Mesodermal cell (in vitro differentiated cells): ENCODE data around the gene BHLHE40.
A peak's percentile ranks its signal among the peaks of the same experiment; 100 is the strongest.

Experiments used
- H3K27ac ChIP-seq: 2 replicates; pipeline ENCODE4 v1.7.0; 2013; ENCODE audit warnings: mild to moderate bottlenecking, low read depth, low read length, moderate library complexity; ENCODE audit not compliant: severe bottlenecking
- H3K36me3 ChIP-seq: 2 replicates; pipeline ENCODE4 v1.7.1; 2013; ENCODE audit warnings: mild to moderate bottlenecking, low read length, moderate library complexity; ENCODE audit not compliant: control insufficient read depth, insufficient read depth
- H3K4me1 ChIP-seq: one replicate; pipeline ENCODE4 v1.7.1; 2013; ENCODE audit warnings: mild to moderate bottlenecking, low read length; ENCODE audit not compliant: insufficient read depth, control insufficient read depth, poor library complexity, severe bottlenecking
- H3K4me3 ChIP-seq: 2 replicates; pipeline ENCODE4 v1.7.0; 2013; ENCODE audit warnings: low read length, control low read depth, mild to moderate bottlenecking; ENCODE audit not compliant: insufficient read depth, poor library complexity, severe bottlenecking; ENCODE audit errors: extremely low read depth
- H3K9me3 ChIP-seq: 2 replicates; pipeline ENCODE4 v1.7.1; 2013; ENCODE audit warnings: mild to moderate bottlenecking, low read length, moderate library complexity; ENCODE audit not compliant: control insufficient read depth
- WGBS, 2 experiments: methylation state at CpG; one replicate each; pipeline ENCODE4 v1.1.5; 2013; ENCODE audit warnings: missing lambda C conversion rate in 2 of 2; ENCODE audit not compliant: insufficient coverage in 2 of 2; 5-methylcytosine and 5-hydroxymethylcytosine counted together

Gene BHLHE40

GRCh38 chr3:5002174-5002870, 23.1 kb downstream of the BHLHE40 start:
- Histone ChIP-seq H3K4me3 (no peak overlapping the region), H3K4me1 (peaks cover 49% of the 10 kb centered on the region), H3K27ac (peak overlapping the region; percentile 74), H3K9me3 (no peaks in the 10 kb centered on the region), H3K36me3 (no peaks in the 10 kb centered on the region)
- 61 to 91% methylated on average over 5 to 10 of the region's 16 CpGs for WGBS, 2 experiments

DNA sequence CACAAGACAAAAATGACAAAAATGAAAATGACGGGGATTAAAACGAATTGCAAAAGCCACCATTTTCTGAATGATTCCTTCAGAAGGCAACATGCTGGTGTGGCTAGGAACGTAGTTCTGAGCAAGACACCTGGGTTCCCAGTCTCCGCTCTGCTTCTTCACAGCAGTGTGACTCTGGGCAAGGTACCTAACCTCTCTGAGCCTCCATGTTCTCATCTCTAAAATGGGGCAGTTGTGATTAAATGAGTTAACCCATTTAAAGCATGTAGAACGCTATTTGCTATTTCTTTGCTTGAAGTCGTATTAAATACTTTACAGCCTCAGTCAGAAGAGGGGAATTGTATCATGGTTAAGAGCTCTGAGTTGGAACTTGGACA, 23.6 kb downstream of the BHLHE40 start:
- WGBS, 2 experiments: 85 to 91% methylated on average over 4 to 6 of the region's 6 CpGs

DNA sequence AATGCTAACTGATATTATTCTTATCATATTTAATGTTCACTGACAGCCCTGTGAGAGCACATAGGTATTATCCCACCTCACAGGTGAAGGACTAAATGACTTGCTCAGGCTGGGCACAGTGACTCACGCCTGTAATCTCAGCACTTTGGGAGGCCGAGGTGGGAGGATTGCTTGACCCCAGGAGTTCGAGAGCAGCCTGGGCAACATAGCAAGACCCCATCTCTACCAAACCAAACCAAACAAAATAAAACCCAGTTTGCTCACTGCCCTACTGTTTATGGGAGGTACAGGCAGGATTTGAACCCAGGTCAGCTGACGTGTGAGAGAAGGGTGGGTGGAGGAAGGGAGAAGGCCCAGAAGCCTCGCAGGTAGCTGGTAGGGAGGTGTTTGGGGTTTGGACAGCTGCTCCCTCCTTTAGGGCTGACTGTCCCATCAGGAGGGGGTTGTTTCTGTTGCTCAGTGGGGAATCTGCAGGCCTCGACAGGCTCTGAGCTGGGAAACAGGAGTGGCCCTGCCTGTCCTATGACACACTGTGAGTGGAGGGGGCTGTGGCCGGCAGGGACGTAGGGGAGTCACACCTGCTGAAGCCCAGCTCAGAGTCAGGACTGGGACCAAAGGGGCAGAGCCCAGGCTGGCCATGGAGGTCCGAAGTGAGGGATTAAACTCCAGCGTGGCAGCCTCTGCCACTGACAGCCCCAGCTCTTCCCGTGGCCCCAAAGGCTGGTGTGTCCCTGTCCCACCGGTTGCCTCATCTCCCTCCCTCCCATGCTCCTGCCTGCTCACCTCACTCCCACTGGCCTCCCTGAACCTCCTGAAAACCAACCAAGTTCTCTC, 25.3 kb downstream of the BHLHE40 start:
- Histone ChIP-seq H3K4me1 (peaks cover 39% of the 10 kb centered on the region), H3K4me3 (no peak overlapping the region), H3K36me3 (no peaks in the 10 kb centered on the region), H3K27ac (no peak overlapping the region), H3K9me3 (no peaks in the 10 kb centered on the region)
- WGBS, 2 experiments: 93 to 96% methylated on average over 9 to 10 of the region's 12 CpGs

More for the DNA sequence above, 23.6 kb downstream of the BHLHE40 start:
- H3K27ac ChIP-seq: peak overlapping the region; percentile 74
- H3K4me3 ChIP-seq: no peak overlapping the region
- H3K9me3 ChIP-seq: no peaks in the 10 kb centered on the region
- peaks cover 46% of the 10 kb centered on the region for H3K4me1 ChIP-seq
- H3K36me3 ChIP-seq: no peaks in the 10 kb centered on the region

DNA sequence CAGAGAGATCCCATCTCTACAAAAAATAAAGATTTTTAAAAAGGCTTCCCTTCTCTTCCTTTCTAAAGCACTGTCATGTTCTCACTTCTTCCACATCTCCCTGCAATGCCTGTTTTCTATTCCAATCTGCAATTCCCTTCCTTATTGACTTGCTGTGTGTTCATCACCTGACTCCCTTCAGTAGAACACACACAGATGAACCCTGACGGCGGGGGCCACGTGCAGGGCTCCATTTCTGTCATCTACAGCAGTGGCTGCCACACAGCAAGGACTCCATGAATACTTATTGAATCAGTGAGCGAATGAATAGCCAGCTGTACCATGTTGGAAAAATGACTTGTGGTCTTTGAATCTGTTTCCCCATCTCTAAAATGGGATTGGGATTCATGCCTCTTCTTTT, 26.1 kb downstream of the BHLHE40 start:
- H3K27ac ChIP-seq: no peak overlapping the region
- 71 to 93% methylated on average over 3 to 4 of the region's 4 CpGs for WGBS, 2 experiments
- H3K36me3 ChIP-seq: no peaks in the 10 kb centered on the region
- H3K4me1 ChIP-seq: peaks cover 32% of the 10 kb centered on the region
- no peak overlapping the region for H3K4me3 ChIP-seq
- no peaks in the 10 kb centered on the region for H3K9me3 ChIP-seq

DNA sequence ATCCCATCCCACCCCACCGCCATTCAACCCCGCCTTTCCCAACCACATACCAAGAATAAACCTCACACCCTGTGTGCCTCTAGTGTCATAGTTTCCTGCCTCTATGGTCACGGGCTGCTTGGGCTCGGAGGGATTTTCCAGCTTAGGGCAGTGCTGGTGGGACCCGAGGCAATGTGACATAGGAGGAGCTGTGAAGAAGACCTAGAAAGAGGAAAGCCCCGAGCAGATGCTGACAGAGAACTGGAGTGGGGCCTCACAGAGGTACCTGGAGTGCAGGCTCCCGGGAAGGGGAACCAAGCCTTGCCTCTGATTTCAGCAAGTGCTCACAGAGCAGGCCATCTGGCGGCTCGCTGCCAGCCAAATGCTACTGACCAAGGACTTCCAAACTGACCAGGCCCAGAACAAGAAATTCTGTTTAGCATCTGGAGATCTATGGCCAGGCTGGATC, 27.5 kb downstream of the BHLHE40 start:
- Histone ChIP-seq H3K9me3 (no peaks in the 10 kb centered on the region), H3K27ac (no peak overlapping the region), H3K36me3 (no peaks in the 10 kb centered on the region), H3K4me3 (no peak overlapping the region), H3K4me1 (peaks cover 31% of the 10 kb centered on the region)
- 82 to 83% methylated on average over 7 to 9 of the region's 9 CpGs for WGBS, 2 experiments

GRCh38 chr3:5007873-5008272, 28.6 kb downstream of the BHLHE40 start:
- 75 to 82% methylated on average over 4 to 6 of the region's 6 CpGs for WGBS, 2 experiments
- Histone ChIP-seq H3K4me1 (peaks cover 28% of the 10 kb centered on the region), H3K36me3 (no peaks in the 10 kb centered on the region), H3K9me3 (no peaks in the 10 kb centered on the region), H3K27ac (no peak overlapping the region), H3K4me3 (no peak overlapping the region)

GRCh38 chr3:5009506-5010109, 30.4 kb downstream of the BHLHE40 start:
- Histone ChIP-seq H3K27ac (no peak overlapping the region), H3K9me3 (no peaks in the 10 kb centered on the region), H3K4me1 (peaks cover 43% of the 10 kb centered on the region), H3K36me3 (no peaks in the 10 kb centered on the region), H3K4me3 (no peak overlapping the region)
- WGBS, 2 experiments: 85 to 91% methylated on average over 8 to 10 of the region's 12 CpGs

GRCh38 chr3:5010140-5010539, 30.9 kb downstream of the BHLHE40 start:
- no peaks in the 10 kb centered on the region for H3K36me3 ChIP-seq
- no peak overlapping the region for H3K4me3 ChIP-seq
- WGBS, 2 experiments: 93% methylated on average over 3 of the region's 6 CpGs; no CpG with 5 or more reads in 1 of the 2 experiments
- H3K9me3 ChIP-seq: no peaks in the 10 kb centered on the region
- no peak overlapping the region for H3K27ac ChIP-seq
- peaks cover 45% of the 10 kb centered on the region for H3K4me1 ChIP-seq

- Histone ChIP-seq H3K4me3 (no peak overlapping the region), H3K4me1 (peaks cover 52% of the 10 kb centered on the region), H3K36me3 (no peaks in the 10 kb centered on the region), H3K27ac (no peak overlapping the region), H3K9me3 (no peaks in the 10 kb centered on the region)
- 93 to 94% methylated on average over 5 to 7 of the region's 7 CpGs for WGBS, 2 experiments
Measured at GRCh38 chr3:5010706-5011554, 31.7 kb downstream of the BHLHE40 start.

GRCh38 chr3:5011555-5012256, 32.5 kb downstream of the BHLHE40 start:
- 68 to 73% methylated on average over 11 to 12 of the region's 14 CpGs for WGBS, 2 experiments
- Histone ChIP-seq H3K36me3 (no peaks in the 10 kb centered on the region), H3K4me3 (no peak overlapping the region), H3K27ac (no peak overlapping the region), H3K9me3 (no peaks in the 10 kb centered on the region), H3K4me1 (peaks cover 57% of the 10 kb centered on the region)
